T-helper 22 cell (primary cell): ENCODE results near the gene MYO15B.
"Not testable (repeated sequence)": the region's sequence is repeated elsewhere in the genome, so short reads cannot be mapped to it uniquely, and the experiment has no call there.

Experiments used
- DNase-seq: peaks from one replicate; pipeline ENCODE4 v3.0.0-alpha.2; 2020; ENCODE audit warnings: low read depth

MYO15B gene

GRCh38 chr17:75576661-75577060, 10.9 kb upstream of the MYO15B start:
- no peak for DNase-seq

GRCh38 chr17:75581121-75581725, 6.4 kb upstream of the MYO15B start:
- DNase-seq, result not testable (repeated sequence)

DNA sequence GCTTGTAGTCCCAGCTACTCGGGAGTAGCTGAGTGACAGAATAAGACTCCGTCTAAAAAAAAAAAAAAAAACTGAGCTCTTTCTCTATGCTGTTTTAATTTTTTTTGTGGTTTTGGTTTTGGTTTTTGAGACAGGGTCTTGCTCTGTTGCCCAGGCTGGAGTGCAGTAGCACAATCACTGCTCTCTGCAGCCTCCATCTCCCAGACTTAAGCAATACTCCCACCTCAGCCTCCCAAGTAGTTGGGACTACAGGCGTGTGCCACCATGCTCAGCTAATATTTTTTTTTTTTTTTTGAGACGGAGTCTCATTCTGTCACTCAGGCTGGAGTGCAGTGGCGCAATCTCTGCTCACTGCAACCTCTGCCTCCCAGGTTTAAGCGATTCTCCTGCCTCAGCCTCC, 4.4 kb upstream of the MYO15B start:
- DNase-seq, result not testable (repeated sequence)

GRCh38 chr17:75584849-75585175, 2.8 kb upstream of the MYO15B start:
- no peak for DNase-seq

DNA sequence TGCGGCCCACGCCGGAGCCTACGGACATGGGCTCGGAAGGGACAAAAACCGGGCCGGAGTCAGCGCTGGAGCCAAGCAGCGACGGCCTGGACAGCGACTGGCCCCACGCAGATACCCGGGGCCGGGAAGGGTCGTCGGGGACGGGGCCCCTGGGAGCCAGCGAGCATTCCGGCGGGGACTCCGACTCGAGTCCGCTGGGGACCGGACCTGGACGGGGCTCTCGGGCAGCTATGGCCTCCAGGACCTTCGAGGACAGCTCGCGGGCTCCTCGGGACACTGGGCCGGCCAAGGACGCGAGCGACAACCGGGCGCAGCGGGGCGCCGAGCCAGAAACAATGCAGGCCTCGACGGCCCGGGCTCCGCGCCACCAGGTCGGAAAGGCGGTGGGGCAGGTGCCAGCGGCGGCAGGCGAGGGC, 1.0 kb downstream of the MYO15B start:
- no peak for DNase-seq

- peak; percentile 86 for DNase-seq
Measured at GRCh38 chr17:75589012-75589918, 1.7 kb downstream of the MYO15B start.

GRCh38 chr17:75589919-75590303, 2.3 kb downstream of the MYO15B start:
- DNase-seq, result no peak

DNA sequence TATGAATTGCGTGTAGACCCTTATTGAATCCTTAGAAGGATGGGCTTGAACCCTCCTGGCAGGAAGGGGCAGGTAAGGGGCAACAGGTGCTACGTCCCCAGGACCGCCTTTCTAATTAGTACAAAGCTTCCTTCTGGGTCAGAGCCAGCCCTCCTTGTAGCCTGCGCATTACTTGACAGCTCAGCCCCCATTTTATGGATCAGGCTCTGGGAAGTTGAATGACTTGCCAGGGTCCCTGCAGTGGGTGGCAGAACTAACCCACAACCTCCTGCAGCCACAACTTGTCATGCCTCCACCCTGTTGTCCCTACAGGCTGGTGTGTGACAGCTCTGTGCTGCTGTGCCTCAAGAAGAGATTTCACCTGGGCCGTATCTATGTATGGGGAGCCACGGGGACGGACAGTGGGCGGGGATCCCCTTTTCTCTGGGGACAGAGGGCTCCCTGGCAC, 2.7 kb downstream of the MYO15B start:
- no peak for DNase-seq

- no peak for DNase-seq
Measured at GRCh38 chr17:75590849-75591721, 3.5 kb downstream of the MYO15B start.

DNA sequence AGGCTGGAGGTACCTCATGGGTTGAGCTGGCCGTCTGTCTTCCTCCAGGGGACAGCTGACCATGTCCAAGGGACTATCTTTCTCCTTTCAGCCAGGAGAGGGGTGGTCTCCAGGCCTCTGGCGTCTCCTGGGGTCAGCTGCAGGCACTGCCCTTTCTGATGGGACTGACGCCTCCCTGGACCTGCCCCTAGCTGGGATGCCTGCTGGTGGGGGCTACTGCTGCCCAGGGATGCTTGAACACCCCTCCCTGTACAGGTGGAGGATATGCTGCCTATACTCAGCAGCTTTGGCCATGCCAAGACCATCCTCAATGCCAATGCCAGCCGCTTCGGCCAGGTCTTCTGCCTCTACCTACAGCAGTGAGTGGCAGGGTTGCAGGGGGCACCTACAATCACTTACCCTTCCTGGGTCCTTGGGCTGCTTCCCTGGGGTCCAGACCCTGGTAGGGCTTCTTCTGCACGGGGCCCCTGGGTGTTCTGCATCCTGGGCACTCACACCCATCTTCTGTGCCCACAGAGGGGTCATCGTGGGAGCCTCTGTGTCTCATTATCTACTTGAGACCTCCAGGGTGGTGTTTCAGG, 4.2 kb downstream of the MYO15B start:
- DNase-seq, result no peak

GRCh38 chr17:75592348-75593020, 4.9 kb downstream of the MYO15B start:
- no peak for DNase-seq

DNA sequence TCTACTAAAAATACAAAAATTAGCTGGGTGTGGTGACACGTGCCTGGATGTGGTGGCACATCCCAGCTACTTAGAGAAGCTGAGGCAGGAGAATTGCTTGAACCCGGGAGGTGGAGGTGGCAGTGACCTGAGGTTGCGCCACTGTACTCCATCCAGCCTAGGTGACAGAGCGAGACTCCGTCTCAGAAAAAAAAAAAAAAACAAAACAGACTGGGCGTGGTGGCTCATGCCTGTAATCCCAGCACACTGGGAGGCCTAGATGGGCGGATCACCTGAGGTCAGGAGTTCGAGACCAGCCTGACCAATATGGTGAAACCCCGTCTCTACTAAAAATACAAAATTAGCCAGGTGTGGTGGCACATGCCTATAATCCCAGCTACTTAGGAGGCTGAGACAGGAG, 5.8 kb downstream of the MYO15B start:
- DNase-seq, result not testable (repeated sequence)

GRCh38 chr17:75594499-75595283, 7.1 kb downstream of the MYO15B start:
- no peak for DNase-seq

DNA sequence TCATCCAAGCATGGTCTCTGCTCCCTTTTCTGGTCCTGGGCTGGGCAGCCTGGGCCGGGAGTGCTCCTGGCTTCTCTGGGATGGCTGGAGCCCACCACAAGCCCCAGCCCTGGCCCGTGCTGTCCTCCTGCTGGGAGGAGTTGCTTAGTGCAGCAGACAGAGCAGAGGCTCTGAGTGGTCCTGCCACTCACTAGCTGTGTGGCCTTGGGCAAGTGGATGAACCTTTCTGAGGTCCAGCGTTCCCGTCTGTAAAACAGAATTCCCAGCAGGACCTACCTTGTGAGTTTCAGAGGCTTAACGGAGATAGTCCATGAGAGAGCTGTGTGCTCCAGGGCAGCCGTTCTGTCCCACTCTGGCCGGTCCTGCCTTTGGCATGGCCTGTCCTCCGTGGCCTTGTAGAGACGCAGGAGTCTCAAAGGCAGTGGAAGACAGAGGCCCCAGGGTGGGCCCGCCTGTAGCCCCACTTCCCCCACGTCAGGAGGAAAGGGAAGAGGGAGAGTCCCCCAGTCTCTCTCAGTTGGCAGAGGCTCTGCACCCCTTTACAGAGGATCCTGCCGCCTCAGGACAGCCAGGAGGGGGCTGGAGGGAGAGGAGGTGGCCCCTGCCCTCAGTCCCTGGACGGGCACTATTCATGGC, 7.8 kb downstream of the MYO15B start:
- no peak for DNase-seq

- no peak for DNase-seq
Measured at GRCh38 chr17:75595920-75596313, 8.3 kb downstream of the MYO15B start.

GRCh38 chr17:75596320-75597087, 8.9 kb downstream of the MYO15B start:
- DNase-seq, result no peak

DNA sequence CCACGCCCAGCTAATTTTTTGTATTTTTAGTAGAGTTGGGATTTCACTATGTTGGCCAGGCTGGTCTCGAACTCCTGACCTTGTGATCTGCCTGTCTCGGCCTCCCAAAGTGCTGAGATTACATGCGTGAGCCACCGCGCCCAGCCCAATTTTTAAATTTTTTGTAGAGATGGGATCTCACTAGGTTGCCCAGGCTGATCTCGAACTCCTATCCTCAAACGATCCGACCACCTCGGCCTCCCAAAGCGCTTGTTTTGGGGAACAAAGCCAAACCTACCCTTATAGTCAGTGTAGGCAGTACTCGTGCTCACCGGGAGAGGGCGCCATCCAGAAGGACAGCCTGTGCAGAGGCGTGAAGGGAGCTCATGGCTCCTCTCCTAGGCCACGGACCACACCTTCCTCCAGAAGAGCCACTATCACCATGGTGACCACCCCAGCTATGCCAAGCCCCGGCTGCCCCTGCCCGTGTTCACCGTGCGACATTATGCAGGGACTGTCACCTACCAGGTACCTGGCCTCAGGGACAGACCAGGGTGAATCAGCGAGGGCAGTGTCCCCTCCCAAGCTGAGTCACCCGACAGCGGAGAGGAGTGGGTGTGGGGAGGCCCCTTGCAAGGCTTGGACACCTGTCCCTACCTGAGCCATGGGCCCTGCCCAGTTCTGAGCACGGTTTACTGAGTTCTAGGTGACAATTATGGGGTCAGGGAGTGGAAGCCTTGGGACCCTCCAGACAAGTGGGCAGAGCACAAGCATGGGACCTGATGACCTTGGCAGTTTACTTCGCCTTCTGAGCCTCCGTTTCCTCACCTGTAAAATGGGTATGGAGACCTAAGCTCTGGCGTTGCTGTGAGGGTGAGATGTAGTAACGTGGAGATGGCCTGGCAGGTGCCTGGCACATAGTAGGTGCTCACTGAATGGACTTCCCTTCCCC, 13.7 kb downstream of the MYO15B start:
- no peak for DNase-seq

GRCh38 chr17:75602644-75603043, 15.0 kb downstream of the MYO15B start:
- no peak for DNase-seq
